ENCODE data around the gene UNC119B. TPM values are rescaled to one million over a fixed set of nuclear protein-coding genes. Genes with fewer than 3 reads are reported as not detected.

Gene UNC119B
- total RNA-seq, 1 donor, result 25.0 TPM

- TF ChIP-seq CTCF (IDR thresholded peaks at IDR 0.05; ENCODE audit: insufficient read depth, low read depth, low read length), result no peak
- H3K4me3 ChIP-seq (ENCODE audit: low read depth, low read length), result no peak overlapping the region
- DNase-seq (ENCODE audit: low read depth), result no peak
Measured at GRCh38 chr12:120749256-120749655, 39.0 kb downstream of the UNC119B start.

GRCh38 chr12:120750806-120751205, 40.5 kb downstream of the UNC119B start:
- H3K4me3 ChIP-seq (ENCODE audit: low read depth, low read length), result no peak overlapping the region
- DNase-seq (ENCODE audit: low read depth), result no peak
- TF ChIP-seq CTCF (IDR thresholded peaks at IDR 0.05; ENCODE audit: insufficient read depth, low read depth, low read length), result no peak

GRCh38 chr12:120751389-120751788, 41.1 kb downstream of the UNC119B start:
- no peak overlapping the region for H3K4me3 ChIP-seq (ENCODE audit: low read depth, low read length)
- TF ChIP-seq CTCF (IDR thresholded peaks at IDR 0.05; ENCODE audit: insufficient read depth, low read depth, low read length), result no peak
- DNase-seq (ENCODE audit: low read depth), result no peak

- no peak overlapping the region for H3K4me3 ChIP-seq (ENCODE audit: low read depth, low read length)
- DNase-seq (ENCODE audit: low read depth), result no peak
- no peak for TF ChIP-seq CTCF (IDR thresholded peaks at IDR 0.05; ENCODE audit: insufficient read depth, low read depth, low read length)
Measured at GRCh38 chr12:120754792-120755191, 44.5 kb downstream of the UNC119B start.

GRCh38 chr12:120755269-120755668, 45.0 kb downstream of the UNC119B start:
- no peak for TF ChIP-seq CTCF (IDR thresholded peaks at IDR 0.05; ENCODE audit: insufficient read depth, low read depth, low read length)
- no peak overlapping the region for H3K4me3 ChIP-seq (ENCODE audit: low read depth, low read length)
- no peak for DNase-seq (ENCODE audit: low read depth)

GRCh38 chr12:120757226-120757742, 47.0 kb downstream of the UNC119B start:
- no peak for DNase-seq (ENCODE audit: low read depth)
- H3K4me3 ChIP-seq (ENCODE audit: low read depth, low read length), result no peak overlapping the region
- TF ChIP-seq CTCF (IDR thresholded peaks at IDR 0.05; ENCODE audit: insufficient read depth, low read depth, low read length), result no peak

- TF ChIP-seq CTCF (IDR thresholded peaks at IDR 0.05; ENCODE audit: insufficient read depth, low read depth, low read length), result no peak
- no peak for DNase-seq (ENCODE audit: low read depth)
- H3K4me3 ChIP-seq (ENCODE audit: low read depth, low read length), result no peak overlapping the region
Measured at GRCh38 chr12:120757949-120758348, 47.7 kb downstream of the UNC119B start.
